GM12891 (cell line): Measurements from ENCODE around the gene PLA2G2A.

Source experiments
- PAX5 ChIP-seq: IDR thresholded peaks from 2 replicates; pipeline ENCODE4 v1.6.1; 2011; ENCODE audit warnings: low read length, moderate library complexity, mild to moderate bottlenecking; ENCODE audit not compliant: insufficient read depth, severe bottlenecking
- POLR2A ChIP-seq: IDR thresholded peaks from 2 replicates; pipeline ENCODE4 v1.6.1; 2011; ENCODE audit warnings: low read depth, low read length, control low read depth
- POLR2AphosphoS5 ChIP-seq: IDR thresholded peaks from 2 replicates; pipeline ENCODE4 v1.6.1; 2011; ENCODE audit warnings: low read depth, low read length, control low read depth
- POU2F2 ChIP-seq: IDR thresholded peaks from 2 replicates; pipeline ENCODE4 v1.6.1; 2011; ENCODE audit warnings: low read depth, mild to moderate bottlenecking, control low read depth, low read length, moderate library complexity
- SPI1 ChIP-seq: IDR thresholded peaks from 2 replicates; pipeline ENCODE4 v1.6.1; 2011; ENCODE audit warnings: low read depth, low read length, control low read depth
- TAF1 ChIP-seq: IDR thresholded peaks from 2 replicates; pipeline ENCODE4 v1.6.1; 2011; ENCODE audit warnings: low read depth, low read length, control low read depth

DNA sequence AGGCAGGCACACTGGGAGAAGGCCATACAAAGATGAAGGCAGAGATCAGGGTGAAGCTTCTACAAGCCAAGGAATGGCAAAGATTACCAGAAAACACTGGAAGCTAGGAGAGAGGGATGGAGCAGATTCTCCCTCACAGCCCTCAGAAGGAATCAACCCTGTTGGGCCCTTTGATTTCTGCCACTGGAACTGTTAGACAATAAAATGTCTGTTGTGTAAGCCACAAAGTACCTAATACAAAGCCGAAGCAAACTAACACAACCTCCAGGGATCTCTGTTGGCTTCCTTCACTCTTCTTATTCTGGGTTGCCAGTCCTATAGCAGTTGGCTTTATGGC is 1.7 kb upstream of the PLA2G2A start:
- no peak for TF ChIP-seq POLR2A
- TF ChIP-seq POLR2AphosphoS5, result no peak
- TF ChIP-seq TAF1, result no peak
- no peak for TF ChIP-seq PAX5
- no peak for TF ChIP-seq POU2F2
- no peak for TF ChIP-seq SPI1
